PC-3 (cell line): ENCODE data around the gene NDUFS2.

Experiments
- CTCF ChIP-seq: fragments of 300-600 bp; sonication (generic); conservative IDR thresholded peaks from 2 replicates; pipeline ENCODE4 v1.5.1; 2017; ENCODE audit warnings: antibody characterized with exemption, low read depth, mild to moderate bottlenecking, low read length
- EZH2 ChIP-seq: fragments of 300-600 bp; sonication (generic); IDR thresholded peaks from one replicate; pipeline ENCODE4 v1.6.1; 2017; ENCODE audit warnings: antibody characterized with exemption, mild to moderate bottlenecking, low read length; ENCODE audit not compliant: unreplicated experiment
- EZH2phosphoT487 ChIP-seq: fragments of 300-600 bp; sonication (generic); IDR thresholded peaks from 2 replicates; pipeline ENCODE4 v1.6.1; 2018; ENCODE audit warnings: mild to moderate bottlenecking, antibody characterized with exemption, low read length, borderline replicate concordance

GRCh38 chr1:161175771-161176453 is 26.3 kb upstream of the NDUFS2 start:
- TF ChIP-seq CTCF (no peak), EZH2phosphoT487 (no peak), EZH2 (no peak)
